ENCODE measurements around the gene ANAPC15.

- TF ChIP-seq SMC3 (IDR thresholded peaks at IDR 0.05; ENCODE audit: low read depth, low read length) = no peak
- TF ChIP-seq CTCF (IDR thresholded peaks at IDR 0.05) = no peak
- TF ChIP-seq ZBTB33 (IDR thresholded peaks at IDR 0.05; ENCODE audit: borderline replicate concordance, low read depth) = no peak
- no peak for TF ChIP-seq USF2 (IDR thresholded peaks at IDR 0.05; ENCODE audit: borderline replicate concordance, low read depth, low read length)
- no peak for TF ChIP-seq PBX3 (IDR thresholded peaks at IDR 0.05)
- peak; percentile 43; the same call in 1 of the 2 replicates for TF ChIP-seq POLR2AphosphoS5 (IDR thresholded peaks at IDR 0.05; ENCODE audit: low read depth, low read length)
- TF ChIP-seq CHD2 (IDR thresholded peaks at IDR 0.05; ENCODE audit: low read length, partially characterized antibody) = no peak
Measured at GRCh38 chr11:72069787-72070251, 42.7 kb downstream of the ANAPC15 start.
